HUES64 (cell line): ENCODE results near the gene SRPK3.

ENCODE experiments used
- H3K27ac ChIP-seq: 2 replicates; pipeline ENCODE4 v1.7.0; 2013; ENCODE audit warnings: low read depth, low read length, inconsistent platforms
- H3K27me3 ChIP-seq: 2 replicates; pipeline ENCODE4 v1.6.1; 2013; ENCODE audit warnings: mild to moderate bottlenecking, low read length; ENCODE audit not compliant: insufficient read depth
- H3K36me3 ChIP-seq: 2 replicates; pipeline ENCODE4 v1.6.1; 2013; ENCODE audit warnings: mild to moderate bottlenecking, low read length; ENCODE audit not compliant: insufficient read depth
- H3K4me1 ChIP-seq: 2 replicates; pipeline ENCODE4 v1.6.1; 2013; ENCODE audit warnings: mild to moderate bottlenecking, low read length, moderate library complexity; ENCODE audit not compliant: insufficient read depth
- H3K4me3 ChIP-seq: 2 replicates; pipeline ENCODE4 v1.5.1; 2013; ENCODE audit warnings: mild to moderate bottlenecking, low read length, moderate library complexity
- H3K9ac ChIP-seq: 2 replicates; pipeline ENCODE4 v1.6.1; 2013; ENCODE audit warnings: mild to moderate bottlenecking, low read depth, low read length
- H3K9me3 ChIP-seq: 2 replicates; pipeline ENCODE4 v1.6.1; 2013; ENCODE audit warnings: low read depth, low read length; ENCODE audit not compliant: insufficient read depth
- WGBS: fragments of 150-250, 120-280 bp; methylation state at CpG from one replicate; pipeline ENCODE4 v1.1.7; 2013; ENCODE audit warnings: missing lambda C conversion rate; 5-methylcytosine and 5-hydroxymethylcytosine counted together

Gene SRPK3

DNA sequence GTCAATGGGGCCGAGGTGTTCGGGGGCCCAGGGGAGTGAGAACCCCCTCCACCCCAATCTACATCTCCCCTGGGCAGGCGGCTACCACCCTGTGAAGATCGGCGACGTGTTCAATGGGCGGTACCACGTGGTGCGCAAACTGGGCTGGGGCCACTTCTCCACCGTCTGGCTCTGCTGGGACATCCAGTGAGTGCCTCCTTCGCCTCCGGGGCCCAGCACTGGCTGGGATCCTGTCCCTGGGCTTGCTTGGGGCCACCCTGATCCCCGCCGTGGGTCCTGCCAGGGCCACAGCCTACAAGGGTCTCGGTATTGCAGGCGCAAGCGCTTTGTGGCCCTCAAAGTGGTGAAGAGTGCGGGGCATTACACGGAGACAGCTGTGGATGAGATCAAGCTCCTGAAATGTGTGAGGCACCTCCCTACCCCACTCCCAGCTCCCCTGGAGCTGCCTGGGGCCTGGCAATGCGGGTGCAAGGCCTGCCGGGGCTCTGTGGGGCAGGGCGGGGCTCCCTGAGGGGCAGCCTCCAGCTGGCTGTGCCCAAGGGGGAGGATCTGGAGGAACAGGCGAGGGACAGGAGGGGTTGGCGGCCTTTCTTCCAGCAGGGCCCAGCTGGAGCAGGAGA lies 697 bp downstream of the SRPK3 start:
- 89% methylated on average over 24 of the region's 24 CpGs for WGBS
- no peaks in the 10 kb centered on the region for H3K9me3 ChIP-seq
- H3K9ac ChIP-seq, result no peak overlapping the region
- H3K36me3 ChIP-seq, result peaks cover 11% of the 10 kb centered on the region
- no peak overlapping the region for H3K4me3 ChIP-seq
- no peaks in the 10 kb centered on the region for H3K27me3 ChIP-seq
- H3K4me1 ChIP-seq, result no peaks in the 10 kb centered on the region
- H3K27ac ChIP-seq, result no peak overlapping the region

DNA sequence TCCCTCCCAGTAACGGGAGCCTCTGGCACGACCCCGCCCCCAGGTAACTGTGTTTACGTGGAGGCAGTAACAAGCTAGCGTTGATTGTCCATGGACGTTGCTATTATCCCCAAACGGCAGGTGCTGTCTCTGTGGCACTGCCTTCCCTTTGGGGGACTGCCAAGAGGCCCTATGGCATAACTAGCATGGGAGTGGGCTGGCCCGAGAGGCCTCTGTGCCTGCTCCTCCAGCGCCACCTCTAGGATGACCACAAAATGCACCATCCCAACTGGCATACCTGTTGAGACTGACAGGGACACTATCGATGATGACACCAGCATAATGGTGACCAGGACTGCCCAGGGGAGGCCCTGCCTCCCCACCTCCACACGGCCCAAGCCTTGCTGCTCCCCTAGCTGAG lies 1.5 kb downstream of the SRPK3 start:
- no peak overlapping the region for H3K4me3 ChIP-seq
- WGBS, result 85% methylated on average over 11 of the region's 11 CpGs
- H3K36me3 ChIP-seq, result peaks cover 12% of the 10 kb centered on the region
- no peaks in the 10 kb centered on the region for H3K27me3 ChIP-seq
- no peaks in the 10 kb centered on the region for H3K4me1 ChIP-seq
- no peak overlapping the region for H3K27ac ChIP-seq
- H3K9ac ChIP-seq, result no peak overlapping the region
- no peaks in the 10 kb centered on the region for H3K9me3 ChIP-seq

DNA sequence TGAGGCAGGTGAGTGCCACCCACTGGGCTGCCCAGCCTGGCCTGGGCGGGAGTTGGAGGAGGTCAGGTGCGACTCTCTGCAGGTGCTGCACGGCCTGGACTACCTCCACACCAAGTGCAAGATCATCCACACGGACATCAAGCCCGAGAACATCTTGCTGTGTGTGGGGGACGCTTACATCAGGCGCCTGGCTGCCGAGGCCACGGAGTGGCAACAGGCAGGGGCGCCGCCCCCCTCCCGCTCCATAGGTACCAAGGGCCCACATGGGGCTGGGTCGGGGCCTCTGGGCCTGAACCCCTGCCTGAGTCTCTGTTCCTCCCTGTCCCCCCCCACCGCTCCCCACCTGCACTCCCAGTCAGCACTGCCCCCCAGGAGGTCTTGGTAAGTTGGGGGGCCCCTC lies 2.0 kb downstream of the SRPK3 start:
- H3K9me3 ChIP-seq, result no peaks in the 10 kb centered on the region
- 91% methylated on average over 11 of the region's 14 CpGs for WGBS

DNA sequence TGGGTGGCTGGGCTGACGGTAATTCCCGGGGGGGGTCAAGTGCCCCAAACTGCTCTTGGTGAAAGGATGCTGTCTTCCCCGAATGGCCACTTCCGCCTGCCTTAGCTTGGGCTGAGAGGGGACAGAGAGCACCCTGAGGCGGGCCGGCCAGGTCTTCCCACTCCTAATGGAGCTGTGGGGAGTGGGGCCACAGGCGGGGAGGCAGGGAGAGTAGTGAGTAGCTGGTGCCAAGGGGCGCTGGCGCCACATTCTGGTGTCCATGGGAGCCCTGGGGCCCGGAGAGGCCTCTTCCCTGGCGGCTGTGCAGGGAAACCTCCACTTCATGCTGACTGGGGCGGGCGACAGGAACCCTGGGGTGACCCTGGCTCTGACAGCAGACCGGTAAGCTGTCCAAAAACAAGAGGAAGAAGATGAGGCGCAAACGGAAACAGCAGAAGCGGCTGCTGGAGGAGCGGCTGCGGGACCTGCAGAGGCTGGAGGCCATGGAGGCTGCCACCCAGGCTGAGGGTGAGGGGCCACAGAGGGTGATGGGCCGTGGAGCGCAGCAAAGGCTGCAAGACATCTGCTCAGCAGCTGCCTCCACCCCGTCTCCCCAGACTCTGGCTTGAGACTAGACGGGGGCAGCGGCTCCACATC lies 2.7 kb downstream of the SRPK3 start:
- no peak overlapping the region for H3K9ac ChIP-seq
- 94% methylated on average over 24 of the region's 24 CpGs for WGBS
- peaks cover 16% of the 10 kb centered on the region for H3K36me3 ChIP-seq
- H3K9me3 ChIP-seq, result no peaks in the 10 kb centered on the region
- H3K27ac ChIP-seq, result no peak overlapping the region
- H3K27me3 ChIP-seq, result no peaks in the 10 kb centered on the region
- no peaks in the 10 kb centered on the region for H3K4me1 ChIP-seq
- H3K4me3 ChIP-seq, result no peak overlapping the region

More for the DNA sequence above, 2.0 kb downstream of the SRPK3 start:
- Histone ChIP-seq H3K27ac (no peak overlapping the region), H3K4me1 (no peaks in the 10 kb centered on the region), H3K36me3 (peaks cover 14% of the 10 kb centered on the region), H3K27me3 (no peaks in the 10 kb centered on the region), H3K4me3 (no peak overlapping the region), H3K9ac (no peak overlapping the region)

GRCh38 chrX:153784325-153784967 lies 3.6 kb downstream of the SRPK3 start:
- Histone ChIP-seq H3K27me3 (no peaks in the 10 kb centered on the region), H3K4me3 (no peak overlapping the region), H3K27ac (no peak overlapping the region), H3K36me3 (peaks cover 16% of the 10 kb centered on the region), H3K4me1 (no peaks in the 10 kb centered on the region), H3K9ac (no peak overlapping the region), H3K9me3 (no peaks in the 10 kb centered on the region)
- 95% methylated on average over 25 of the region's 27 CpGs for WGBS

DNA sequence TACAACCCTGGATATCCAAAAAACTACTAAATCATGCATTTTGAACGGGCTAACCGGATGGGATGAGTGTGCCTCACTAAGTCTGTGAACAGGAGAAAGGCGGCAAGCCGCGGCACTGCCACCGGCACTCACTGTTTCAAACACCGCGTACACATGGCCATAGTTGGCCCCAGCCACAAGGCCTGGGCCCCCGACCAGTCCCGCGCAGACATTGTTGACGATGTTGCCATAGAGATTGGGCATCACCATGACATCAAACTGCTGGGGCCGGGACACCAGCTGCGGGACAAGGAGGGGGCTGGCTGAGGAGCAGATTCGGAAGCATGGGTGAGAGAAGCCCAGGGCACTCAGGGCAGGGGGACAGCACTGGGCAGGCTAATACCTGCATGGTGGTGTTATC lies 5.8 kb downstream of the SRPK3 start:
- WGBS, result 95% methylated on average over 15 of the region's 15 CpGs
- peaks cover 19% of the 10 kb centered on the region for H3K36me3 ChIP-seq
- no peaks in the 10 kb centered on the region for H3K27me3 ChIP-seq
- no peak overlapping the region for H3K9ac ChIP-seq
- H3K4me3 ChIP-seq, result no peak overlapping the region
- no peaks in the 10 kb centered on the region for H3K4me1 ChIP-seq
- H3K27ac ChIP-seq, result no peak overlapping the region
- no peaks in the 10 kb centered on the region for H3K9me3 ChIP-seq

GRCh38 chrX:153789654-153790053 lies 8.8 kb downstream of the SRPK3 start:
- Histone ChIP-seq H3K27ac (no peak overlapping the region), H3K9ac (no peak overlapping the region), H3K4me3 (no peak overlapping the region), H3K9me3 (no peaks in the 10 kb centered on the region), H3K36me3 (peaks cover 19% of the 10 kb centered on the region), H3K4me1 (0 out of 2 replicates have a peak, but pooled peaks cover 3% of the 10 kb centered on the region), H3K27me3 (no peaks in the 10 kb centered on the region)
- WGBS, result 96% methylated on average over 12 of the region's 12 CpGs

DNA sequence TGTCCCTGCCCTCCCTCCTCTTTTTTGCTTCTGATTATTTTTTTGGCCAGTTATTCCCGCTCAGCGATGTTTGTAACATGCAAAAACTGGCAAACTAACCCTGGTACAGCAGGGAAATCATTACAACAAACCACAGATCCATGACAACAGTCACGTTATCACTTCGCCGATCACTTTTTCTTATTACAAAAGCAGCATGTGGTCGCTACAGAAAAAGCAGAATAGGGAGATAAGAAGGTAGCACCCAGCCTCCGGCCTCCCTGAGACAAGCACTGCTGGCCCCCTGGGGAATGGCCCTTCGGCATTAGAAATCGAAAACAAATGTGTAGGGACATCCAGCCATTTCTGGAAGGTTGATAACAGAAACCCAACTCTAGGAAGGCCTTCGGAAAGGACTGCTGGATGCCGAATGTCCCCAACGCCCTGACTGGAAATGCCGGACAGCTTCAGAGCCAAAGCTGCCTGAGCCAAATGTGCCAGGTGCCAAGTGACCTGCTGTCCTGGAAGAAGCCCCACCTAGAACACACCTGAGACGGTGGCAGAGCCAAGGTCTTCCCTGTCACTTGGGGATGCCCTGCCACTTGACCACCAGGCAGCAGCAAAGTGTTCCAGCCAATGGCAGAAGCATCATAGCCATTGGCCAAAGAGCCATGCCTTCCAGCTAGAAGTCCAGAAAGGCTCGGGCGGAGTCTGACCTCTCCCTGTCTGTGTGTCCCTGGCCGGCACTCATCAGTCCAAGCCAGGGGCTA lies 10.4 kb downstream of the SRPK3 start:
- no peaks in the 10 kb centered on the region for H3K9me3 ChIP-seq
- H3K27ac ChIP-seq, result no peak overlapping the region
- no peaks in the 10 kb centered on the region for H3K27me3 ChIP-seq
- peaks cover 15% of the 10 kb centered on the region for H3K36me3 ChIP-seq
- no peak overlapping the region for H3K9ac ChIP-seq
- no peak overlapping the region for H3K4me3 ChIP-seq
- H3K4me1 ChIP-seq, result 0 out of 2 replicates have a peak, but pooled peaks cover 3% of the 10 kb centered on the region
- WGBS, result 94% methylated on average over 17 of the region's 17 CpGs

- no peak overlapping the region for H3K9ac ChIP-seq
- no peak overlapping the region for H3K27ac ChIP-seq
- H3K36me3 ChIP-seq, result peaks cover 20% of the 10 kb centered on the region
- WGBS, result 90% methylated on average over 5 of the region's 6 CpGs
- H3K4me3 ChIP-seq, result no peak overlapping the region
- no peaks in the 10 kb centered on the region for H3K9me3 ChIP-seq
- no peaks in the 10 kb centered on the region for H3K27me3 ChIP-seq
- 0 out of 2 replicates have a peak, but pooled peaks cover 3% of the 10 kb centered on the region for H3K4me1 ChIP-seq
These were observed 11.5 kb downstream of the SRPK3 start for GRCh38 chrX:153792368-153792767.

- H3K9ac ChIP-seq, result peak overlapping the region; percentile 100; the same call in 1 of the 2 replicates
- WGBS, result 40% methylated on average over 4 of the region's 7 CpGs
- no peaks in the 10 kb centered on the region for H3K9me3 ChIP-seq
- H3K4me1 ChIP-seq, result 0 out of 2 replicates have a peak, but pooled peaks cover 3% of the 10 kb centered on the region
- H3K36me3 ChIP-seq, result peaks cover 25% of the 10 kb centered on the region
- H3K27ac ChIP-seq, result no peak overlapping the region
- peak overlapping the region; percentile 100 for H3K4me3 ChIP-seq
- H3K27me3 ChIP-seq, result no peaks in the 10 kb centered on the region
These were observed 12.4 kb downstream of the SRPK3 start for GRCh38 chrX:153793291-153793690.
